CD14-positive monocyte (primary cell): ENCODE data around the gene SYCP3. TPM values are rescaled to one million over a fixed set of nuclear protein-coding genes. Genes with fewer than 3 reads are reported as not detected.

Experiments
- DNase-seq, 3 donors: peaks; one replicate each; pipeline ENCODE4 v3.0.0-alpha.2; 2011 to 2022
- H2AFZ ChIP-seq: 2 replicates; pipeline ENCODE4 v1.6.0; 2012; ENCODE audit warnings: mild to moderate bottlenecking, low read depth, low read length, inconsistent platforms; ENCODE audit not compliant: insufficient read depth, poor library complexity, severe bottlenecking
- H3K27ac ChIP-seq, 2 donors: 1 replicate in 1 of 2; 2 replicates in 1 of 2; pipeline ENCODE4 v1.5.1; 2012 to 2013; ENCODE audit warnings: low read length in 2 of 2, control low read depth in 1 of 2, inconsistent platforms in 1 of 2, low read depth in 1 of 2, mild to moderate bottlenecking in 1 of 2
- H3K27me3 ChIP-seq, 2 donors: one replicate each; pipeline versions ENCODE4 v1.6.0 to v1.6.1; 2011 to 2013; ENCODE audit warnings: low read length in 2 of 2; ENCODE audit not compliant: control insufficient read depth in 2 of 2, insufficient read depth in 2 of 2
- H3K36me3 ChIP-seq, 2 donors: replicated peaks in 1 of 2; 1 replicate in 1 of 2; 2 replicates in 1 of 2; pipeline versions ENCODE4 v1.5.1 to v1.6.1; 2012 to 2013; ENCODE audit warnings: low read length in 2 of 2, control low read depth in 1 of 2, inconsistent platforms in 1 of 2, mild to moderate bottlenecking in 1 of 2; ENCODE audit not compliant: insufficient read depth in 2 of 2, control insufficient read depth in 1 of 2
- H3K4me1 ChIP-seq, 2 donors: 1 replicate in 1 of 2; 2 replicates in 1 of 2; pipeline versions ENCODE4 v1.5.1 to v1.6.1; 2012 to 2013; ENCODE audit warnings: low read length in 2 of 2, control low read depth in 1 of 2, inconsistent platforms in 1 of 2, mild to moderate bottlenecking in 1 of 2, moderate library complexity in 1 of 2; ENCODE audit not compliant: insufficient read depth in 2 of 2, control insufficient read depth in 1 of 2
- H3K4me2 ChIP-seq: replicated peaks from 2 replicates; pipeline ENCODE3; 2012; ENCODE audit warnings: low read length, moderate library complexity, mild to moderate bottlenecking; ENCODE audit not compliant: poor library complexity, severe bottlenecking; ENCODE audit errors: extremely low read depth
- H3K4me3 ChIP-seq, 3 experiments: fragments of 200-600 bp in 1 of 3; sonication (generic) in 1 of 3; replicated peaks in 1 of 3; 1 replicate in 2 of 3; 2 replicates in 1 of 3; pipeline ENCODE4 v1.5.1; 2011 to 2013; ENCODE audit warnings: low read length in 3 of 3, mild to moderate bottlenecking in 3 of 3, control low read depth in 2 of 3, low read depth in 2 of 3, inconsistent platforms in 1 of 3, moderate library complexity in 1 of 3
- H3K79me2 ChIP-seq: 2 replicates; pipeline ENCODE4 v1.6.0; 2012; ENCODE audit warnings: mild to moderate bottlenecking, control low read depth, inconsistent platforms, low read length, moderate library complexity; ENCODE audit not compliant: insufficient read depth
- H3K9ac ChIP-seq: 2 replicates; pipeline ENCODE4 v1.6.0; 2017; ENCODE audit warnings: low read length, mild to moderate bottlenecking; ENCODE audit not compliant: insufficient read depth, poor library complexity, severe bottlenecking
- H3K9me3 ChIP-seq, 2 donors: replicated peaks in 1 of 2; 1 replicate in 1 of 2; 2 replicates in 1 of 2; pipeline versions ENCODE4 v1.5.1 to v1.6.1; 2012 to 2013; ENCODE audit warnings: low read length in 2 of 2, control low read depth in 1 of 2; ENCODE audit not compliant: control insufficient read depth in 1 of 2, insufficient read depth in 1 of 2
- H4K20me1 ChIP-seq: 2 replicates; pipeline ENCODE4 v1.6.0; 2012; ENCODE audit warnings: mild to moderate bottlenecking, low read length, control low read depth, moderate library complexity; ENCODE audit not compliant: insufficient read depth
- H3K27ac Mint-ChIP-seq, 7 donors: one replicate each; pipeline ENCODE4 v1.8.0; 2020; ENCODE audit warnings: mild to moderate bottlenecking in 7 of 7, mixed read lengths in 7 of 7, moderate library complexity in 6 of 7, inconsistent platforms in 2 of 7
- H3K27me3 Mint-ChIP-seq, 3 donors: one replicate each; pipeline ENCODE4 v1.8.0; 2021 to 2022; ENCODE audit warnings: low read depth in 3 of 3, mild to moderate bottlenecking in 3 of 3, mixed read lengths in 3 of 3, moderate library complexity in 3 of 3, inconsistent platforms in 1 of 3
- H3K36me3 Mint-ChIP-seq, 2 donors: one replicate each; pipeline ENCODE4 v1.8.0; 2020; ENCODE audit warnings: mixed read lengths in 2 of 2, inconsistent platforms in 1 of 2, mild to moderate bottlenecking in 1 of 2
- H3K4me1 Mint-ChIP-seq: one replicate; pipeline ENCODE4 v1.8.0; 2020; ENCODE audit warnings: mild to moderate bottlenecking, mixed read lengths
- H3K4me3 Mint-ChIP-seq, 2 donors: one replicate each; pipeline ENCODE4 v1.8.0; 2020; ENCODE audit warnings: mild to moderate bottlenecking in 2 of 2, mixed read lengths in 2 of 2, moderate library complexity in 1 of 2
- H3K9me3 Mint-ChIP-seq, 7 donors: one replicate each; pipeline ENCODE4 v1.8.0; 2020 to 2022; ENCODE audit warnings: mixed read lengths in 7 of 7, mild to moderate bottlenecking in 6 of 7, moderate library complexity in 6 of 7, inconsistent platforms in 2 of 7
- CTCF ChIP-seq: fragments of 200-600 bp; IDR thresholded peaks from one replicate; pipeline ENCODE4 v1.8.0; 2022; ENCODE audit warnings: antibody characterized with exemption, mild to moderate bottlenecking
- WGBS: methylation state at CpG from one replicate; pipeline ENCODE4 v1.1.5; 2013; ENCODE audit warnings: missing lambda C conversion rate; ENCODE audit not compliant: insufficient coverage; 5-methylcytosine and 5-hydroxymethylcytosine counted together
- intact Hi-C, 2 donors: fragments of 100-400 bp; cut with micrococcal nuclease; formaldehyde crosslinking; loops; one replicate each; pipeline versions ENCODE4 v1.15.0 to v1.15.1; 2023
- polyA plus RNA-seq, 3 donors: library from polyadenylated mRNA; depleted of rRNA in 1 of 3; unstranded in 2 of 3; stranded (reverse) in 1 of 3; fragments of 300-500 nt in 2 of 3; fragments of >200 nt in 1 of 3; fragmentation: Illumina TruSeq in 2 of 3; gene quantifications; 1 replicate in 2 of 3; 2 replicates in 1 of 3; pipeline ENCODE4 v1.2.3, GENCODE V29; 2012 to 2021

The SYCP3 gene
- polyA plus RNA-seq, 3 donors, result 0.15 TPM; not detected in 2

GRCh38 chr12:101764051-101764792, 25.0 kb upstream of the SYCP3 start:
- Histone ChIP-seq H3K4me1 (peaks cover 32 to 36% of the 10 kb centered on the region in 2 donors), H3K79me2 (no peaks in the 10 kb centered on the region), H2AFZ (no peak overlapping the region), H3K9ac (no peak overlapping the region), H3K4me3 (no peak overlapping the region), H3K27me3 (no peaks in the 10 kb centered on the region), H3K36me3 (peaks cover 40 to 77% of the 10 kb centered on the region in 2 donors), H4K20me1 (no peaks in the 10 kb centered on the region), H3K9me3 (no peaks in the 10 kb centered on the region), H3K4me2 (no peak overlapping the region), H3K27ac (peak overlapping the region in 1 of 2 donors; percentile 68)
- peak overlapping the region in 4 of 7 donors; percentile 46 to 89 (median 81) for H3K27ac Mint-ChIP-seq
- no peak for TF ChIP-seq CTCF
- H3K36me3 Mint-ChIP-seq, result peaks cover 46 to 54% of the 10 kb centered on the region in 2 donors
- no CpG with 5 or more reads among the region's 5 CpGs for WGBS
- peaks cover 28% of the 10 kb centered on the region for H3K4me1 Mint-ChIP-seq
- no peak for DNase-seq
- no peaks in the 10 kb centered on the region for H3K9me3 Mint-ChIP-seq
- intact Hi-C loops, result no loop called here
- H3K27me3 Mint-ChIP-seq, result no peaks in the 10 kb centered on the region
- no peak overlapping the region for H3K4me3 Mint-ChIP-seq

GRCh38 chr12:101763246-101763931, 24.1 kb upstream of the SYCP3 start:
- H3K4me1 ChIP-seq, result peaks cover 32 to 36% of the 10 kb centered on the region in 2 donors
- peak overlapping the region in 1 of 2 donors; percentile 74 for H3K4me3 Mint-ChIP-seq
- peaks cover 43 to 51% of the 10 kb centered on the region in 2 donors for H3K36me3 Mint-ChIP-seq

More at GRCh38 chr12:101763246-101763931, 24.1 kb upstream of the SYCP3 start:
- Histone ChIP-seq H2AFZ (no peak overlapping the region), H3K27ac (peak overlapping the region; percentile 29 to 68), H3K4me2 (peak overlapping the region; percentile 6), H3K27me3 (no peaks in the 10 kb centered on the region), H3K79me2 (no peaks in the 10 kb centered on the region), H3K4me3 (peak overlapping the region in 1 of 3 experiments; percentile 8), H3K36me3 (peaks cover 41 to 73% of the 10 kb centered on the region in 2 donors), H3K9ac (no peak overlapping the region), H4K20me1 (no peaks in the 10 kb centered on the region), H3K9me3 (no peaks in the 10 kb centered on the region)
- Mint-ChIP-seq H3K27ac (peak overlapping the region; percentile 79 to 89 (median 88)), H3K4me1 (peaks cover 28% of the 10 kb centered on the region), H3K27me3 (no peaks in the 10 kb centered on the region), H3K9me3 (no peaks in the 10 kb centered on the region)
- intact Hi-C loops, result no loop called here
- DNase-seq, result peak; percentile 45 to 58 (median 54)
- no peak for TF ChIP-seq CTCF
- WGBS, result 42% methylated on average over 5 of the region's 6 CpGs
